GM19193 (cell line): Measurements from ENCODE around the gene LLPH.

Source experiments
- POLR2A ChIP-seq: IDR thresholded peaks from 4 replicates; pipeline ENCODE4 v1.6.1; 2011; ENCODE audit not compliant: insufficient read depth, insufficient read length; ENCODE audit errors: extremely low read depth

LLPH gene

DNA sequence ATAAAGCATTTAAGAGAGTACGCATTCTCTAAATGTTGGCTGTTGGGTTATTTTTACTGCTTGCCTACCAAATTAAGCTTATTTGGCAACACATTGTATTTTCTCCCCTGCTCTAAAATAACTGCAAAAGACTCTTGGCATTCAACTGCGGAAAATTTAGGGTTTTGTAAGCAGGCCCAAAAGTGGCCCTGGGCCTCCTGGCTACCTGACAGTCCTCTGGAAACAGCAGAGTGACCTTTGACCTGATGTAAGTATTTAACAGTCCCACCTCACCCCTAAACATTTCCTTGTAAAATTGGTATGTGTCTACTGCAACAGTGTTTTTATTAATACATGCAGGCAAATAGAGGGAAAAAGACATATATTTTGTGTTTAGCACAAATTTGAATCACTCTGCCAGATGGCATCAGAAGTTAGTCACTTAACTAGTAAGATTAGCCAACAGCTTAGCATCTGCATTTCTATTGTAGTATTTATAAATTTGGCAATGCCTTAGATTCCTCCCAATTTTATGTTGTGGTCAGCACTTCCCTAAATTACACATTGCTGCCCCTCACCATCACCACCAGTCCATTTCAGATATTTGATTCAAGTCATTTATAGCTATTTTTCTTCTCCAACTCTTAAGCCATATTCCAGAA, 11.2 kb downstream of the LLPH start:
- TF ChIP-seq POLR2A = no peak

DNA sequence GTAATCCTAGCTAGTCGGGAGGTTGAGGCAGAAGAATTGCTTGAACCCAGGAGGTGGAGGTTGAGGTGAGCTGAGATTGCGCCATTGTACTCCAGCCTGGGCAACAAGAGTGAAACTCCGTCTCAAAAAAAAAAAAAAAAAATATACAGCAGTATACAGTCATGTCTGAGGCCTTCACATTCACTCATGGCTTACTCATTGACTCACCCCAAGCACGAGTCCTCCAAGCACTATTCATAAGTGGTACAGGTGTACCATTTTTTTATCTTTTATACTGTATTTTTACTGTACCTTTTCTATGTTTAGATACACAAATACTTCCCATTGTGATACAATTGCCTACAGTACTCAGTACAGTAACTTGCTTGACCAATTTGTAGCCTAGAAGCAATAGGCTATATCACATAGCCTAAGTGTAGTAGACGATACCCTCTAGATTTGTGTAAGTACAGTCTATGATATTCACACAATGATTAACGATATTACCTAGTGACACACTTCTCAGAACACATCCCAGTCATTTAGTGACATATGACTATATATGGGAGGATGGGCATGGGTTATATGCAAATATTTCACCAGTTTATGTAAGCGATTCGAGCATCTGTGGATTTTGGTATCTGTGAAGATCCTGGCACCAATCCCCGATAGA, 12.2 kb downstream of the LLPH start:
- no peak for TF ChIP-seq POLR2A

DNA sequence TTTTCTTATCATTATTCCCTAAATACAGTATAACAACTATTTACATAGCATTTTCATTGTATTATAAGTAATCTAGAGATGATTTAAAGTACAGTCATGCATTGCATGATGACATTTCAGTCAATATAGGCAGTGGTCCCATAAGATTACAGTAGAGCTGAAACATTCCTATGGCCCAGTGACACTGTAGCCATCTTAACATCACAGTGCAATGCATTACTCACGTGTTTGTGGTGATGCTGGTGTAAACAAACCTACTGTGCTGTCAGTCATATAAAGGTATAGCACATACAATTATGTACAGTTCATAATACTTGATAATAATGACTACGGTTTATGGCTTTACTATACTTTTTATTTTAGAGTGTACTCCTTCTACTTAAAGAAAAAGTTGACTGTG, 13.3 kb downstream of the LLPH start:
- TF ChIP-seq POLR2A = no peak

DNA sequence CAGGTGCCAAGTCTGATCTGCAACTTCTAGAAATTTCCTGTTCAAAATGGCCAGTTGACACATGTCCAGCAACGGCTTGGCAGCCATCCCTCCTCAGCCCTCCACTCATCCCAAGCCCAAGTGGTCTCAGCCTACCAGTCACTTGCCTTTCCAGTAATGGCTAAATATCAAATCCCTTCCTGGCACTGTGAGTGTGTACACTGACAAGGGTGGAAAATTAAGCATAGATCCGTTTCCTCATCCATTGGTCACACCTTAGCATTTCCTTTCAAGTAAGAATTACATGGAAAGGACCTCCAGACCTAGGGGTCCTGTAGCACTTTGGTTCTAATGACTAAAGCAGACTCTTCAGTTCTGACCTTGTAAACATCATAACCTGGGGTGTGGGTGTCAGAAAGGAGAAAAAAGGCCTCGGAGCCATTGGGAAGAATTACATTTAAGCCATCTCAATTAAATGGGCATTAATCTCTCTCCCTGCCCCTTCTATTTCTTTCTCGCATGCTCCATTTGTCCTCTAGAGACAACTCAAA, 15.4 kb downstream of the LLPH start:
- TF ChIP-seq POLR2A = no peak

DNA sequence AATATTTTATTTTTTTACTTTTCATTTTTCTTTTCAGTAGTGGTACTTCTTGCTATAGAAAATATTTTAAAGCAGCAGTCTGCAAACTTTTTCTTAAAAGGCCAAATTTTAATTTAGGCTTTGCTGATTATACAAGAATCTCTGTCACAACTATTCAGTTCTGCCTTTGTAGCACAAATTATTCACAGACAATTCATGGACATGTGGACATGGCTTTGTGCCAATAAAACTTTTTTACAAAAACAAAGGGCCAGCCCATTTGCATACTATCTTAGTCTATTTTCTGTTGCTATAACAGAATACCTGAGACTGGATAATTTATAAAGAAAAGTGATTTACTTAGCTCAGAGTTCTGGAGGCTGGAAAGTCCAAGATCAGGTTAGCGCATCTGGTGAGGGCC, 17.1 kb downstream of the LLPH start:
- TF ChIP-seq POLR2A = no peak

DNA sequence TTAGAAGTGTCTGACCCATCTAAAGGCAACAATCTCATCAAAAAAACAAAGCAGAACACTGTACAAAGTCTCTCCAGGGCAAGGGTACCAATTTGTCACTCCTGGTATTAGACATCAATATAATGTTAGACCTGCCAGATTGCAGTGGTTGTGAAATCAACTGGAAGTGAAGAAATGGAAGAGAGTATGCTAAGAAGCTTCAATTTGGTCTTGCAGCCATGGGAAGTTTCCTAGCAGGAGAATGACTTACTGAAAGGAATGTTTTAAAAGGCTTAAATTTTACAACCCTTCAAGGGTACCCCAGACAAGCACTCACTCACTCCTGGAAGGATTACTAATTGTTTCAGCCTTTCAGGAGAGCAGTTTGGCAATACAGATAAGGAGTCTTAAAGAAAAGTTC, 18.9 kb downstream of the LLPH start:
- TF ChIP-seq POLR2A = no peak

DNA sequence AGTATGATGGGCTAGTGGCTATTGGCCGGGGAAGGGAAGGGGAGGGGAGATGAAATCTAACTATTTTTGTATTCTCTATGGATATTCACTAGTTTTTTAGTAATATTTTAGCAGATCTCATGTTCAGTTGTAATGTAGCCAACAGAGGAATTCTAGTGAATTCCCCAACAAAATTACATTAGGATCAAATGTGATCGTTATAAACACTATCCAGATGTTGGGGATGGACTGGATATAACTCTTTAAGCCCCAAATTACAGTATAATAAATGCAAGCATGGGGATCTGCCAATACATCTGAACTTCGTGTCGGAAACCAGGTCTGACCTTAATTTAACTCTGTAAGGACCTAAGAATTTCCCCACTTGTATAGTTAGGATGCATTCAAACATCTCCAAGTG, 21.5 kb downstream of the LLPH start:
- TF ChIP-seq POLR2A = no peak

DNA sequence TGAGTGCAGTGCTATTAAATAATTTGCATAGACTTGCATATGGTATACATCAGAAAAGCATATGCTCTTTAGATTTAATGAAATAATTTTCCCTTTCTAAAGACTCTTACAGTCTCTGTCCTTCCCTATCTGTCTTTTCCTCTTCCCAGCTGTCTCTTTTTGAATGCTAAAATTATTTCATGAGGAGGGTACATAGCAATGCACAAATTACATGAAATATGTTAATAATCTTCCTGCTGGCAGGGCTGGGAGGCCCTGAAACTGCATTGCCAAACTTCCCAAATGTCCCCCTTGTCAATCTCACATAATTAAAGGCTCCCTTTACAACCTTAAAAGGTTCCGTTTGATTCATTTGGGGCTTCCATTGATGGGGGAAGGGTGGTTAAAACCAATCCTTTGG, 22.2 kb downstream of the LLPH start:
- TF ChIP-seq POLR2A = no peak

DNA sequence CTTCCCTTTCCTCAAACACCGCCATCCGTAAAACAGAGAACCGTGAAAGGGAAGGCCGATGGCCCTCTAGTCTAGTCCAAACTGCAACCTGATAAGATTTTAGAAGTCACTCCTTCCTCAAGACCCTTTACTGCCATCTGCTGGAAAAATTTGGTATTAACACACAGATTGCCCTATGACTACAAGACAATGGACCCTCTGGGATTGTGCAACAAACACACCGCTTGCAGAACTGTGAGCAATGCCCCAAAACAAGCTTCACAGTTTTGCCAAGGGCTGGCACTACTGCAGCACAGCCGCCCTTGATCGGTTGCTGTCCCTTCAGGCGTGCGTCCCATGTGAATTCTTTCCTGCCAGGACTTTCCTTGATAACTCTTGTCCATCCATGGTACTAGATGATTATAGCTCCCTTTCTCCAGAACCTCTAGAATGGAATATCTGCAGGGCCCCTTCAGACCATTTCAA, 23.1 kb downstream of the LLPH start:
- no peak for TF ChIP-seq POLR2A

DNA sequence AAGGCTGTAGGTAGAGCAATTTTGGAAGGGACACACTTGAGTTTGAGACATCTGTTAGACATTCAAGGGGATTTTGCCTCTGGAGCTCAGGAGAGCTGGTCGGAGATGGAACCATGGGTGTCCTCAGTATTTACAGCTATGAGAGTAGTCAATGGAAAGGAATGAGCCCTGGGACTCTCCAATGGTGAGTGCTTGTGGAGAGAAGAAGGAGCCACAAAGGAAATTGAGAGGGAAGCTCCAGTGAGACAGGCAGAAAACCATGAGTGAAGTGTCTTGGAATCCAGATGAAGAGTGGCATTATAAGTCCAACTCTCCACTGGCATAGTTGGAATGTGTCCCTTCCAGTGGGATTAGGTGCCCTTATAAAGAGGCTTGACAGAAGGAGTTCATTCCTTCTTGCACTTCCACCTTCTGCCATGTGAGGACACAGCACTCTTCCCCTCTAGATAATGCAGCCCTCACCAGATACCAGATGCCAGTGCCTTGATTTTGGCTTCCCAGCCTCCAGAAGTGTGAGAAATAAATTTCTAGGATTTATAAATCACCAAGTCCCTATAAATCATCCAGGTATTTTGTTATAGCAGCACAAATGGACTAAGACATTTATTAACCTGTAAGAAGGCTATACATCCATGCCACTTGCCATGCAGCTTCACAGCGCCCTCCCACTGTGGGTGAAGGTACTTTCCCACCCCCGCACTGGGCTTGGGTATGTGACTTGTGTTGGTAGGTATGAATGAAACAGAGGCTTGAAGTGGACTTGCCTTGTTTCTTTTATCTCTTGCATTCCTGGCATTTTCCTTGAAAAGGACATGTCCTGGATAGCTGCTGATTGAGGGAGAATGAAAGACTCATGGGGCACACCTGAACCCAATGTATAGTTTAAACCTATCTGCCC, 27.3 kb downstream of the LLPH start:
- TF ChIP-seq POLR2A = no peak

DNA sequence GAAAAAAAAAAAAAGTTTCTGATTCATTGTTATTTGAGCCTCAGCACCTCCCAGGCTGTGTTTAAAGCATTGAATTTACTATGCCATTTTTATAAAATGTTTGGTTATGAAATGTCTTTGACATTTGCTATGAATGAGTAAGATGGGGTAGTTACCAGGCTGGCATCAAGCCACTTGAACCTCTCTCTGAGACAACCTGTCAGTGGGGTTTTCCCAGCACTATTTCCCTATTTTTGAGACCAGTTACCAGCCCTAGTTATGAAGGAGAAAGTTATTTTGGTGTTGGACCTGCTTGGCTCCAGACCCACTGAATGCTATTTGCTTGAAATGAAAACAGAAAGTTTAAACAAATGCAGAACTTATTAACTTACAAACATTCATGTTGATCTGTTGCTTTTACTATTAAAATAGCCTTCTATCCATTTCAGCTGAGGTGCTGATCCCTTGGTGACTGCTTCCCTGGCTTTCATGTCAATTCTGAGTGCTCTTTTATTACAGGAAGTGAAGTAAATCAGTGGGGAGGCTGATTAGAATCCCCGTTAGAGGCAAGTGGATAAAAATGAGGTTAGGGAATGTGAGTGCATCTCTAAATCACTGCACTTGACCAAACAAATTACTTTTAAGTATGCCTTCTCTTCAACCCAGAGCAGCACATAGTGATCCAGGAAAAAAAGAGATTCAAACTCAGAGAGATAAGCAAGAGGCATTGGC, 37.8 kb downstream of the LLPH start:
- TF ChIP-seq POLR2A = no peak

DNA sequence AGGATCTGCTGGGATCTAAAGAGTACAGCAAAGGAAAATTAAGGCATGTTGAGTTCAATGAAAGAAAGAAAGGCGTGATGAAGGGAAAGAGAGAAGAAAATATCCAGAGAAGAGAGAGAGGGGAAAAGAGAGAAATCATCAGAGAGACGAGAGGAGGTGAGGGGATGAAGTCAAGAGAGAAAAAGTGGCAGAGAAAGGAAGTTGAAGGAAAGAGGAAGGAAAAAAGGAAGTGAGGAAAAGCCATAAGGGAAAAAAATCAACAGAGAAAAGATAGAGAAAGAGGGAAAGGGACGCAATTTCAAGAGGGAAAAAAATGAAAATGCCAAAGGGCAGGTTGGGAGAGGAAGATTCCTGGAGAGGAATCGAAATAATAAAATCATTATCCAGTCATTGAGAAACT, 40.4 kb downstream of the LLPH start:
- TF ChIP-seq POLR2A = no peak

DNA sequence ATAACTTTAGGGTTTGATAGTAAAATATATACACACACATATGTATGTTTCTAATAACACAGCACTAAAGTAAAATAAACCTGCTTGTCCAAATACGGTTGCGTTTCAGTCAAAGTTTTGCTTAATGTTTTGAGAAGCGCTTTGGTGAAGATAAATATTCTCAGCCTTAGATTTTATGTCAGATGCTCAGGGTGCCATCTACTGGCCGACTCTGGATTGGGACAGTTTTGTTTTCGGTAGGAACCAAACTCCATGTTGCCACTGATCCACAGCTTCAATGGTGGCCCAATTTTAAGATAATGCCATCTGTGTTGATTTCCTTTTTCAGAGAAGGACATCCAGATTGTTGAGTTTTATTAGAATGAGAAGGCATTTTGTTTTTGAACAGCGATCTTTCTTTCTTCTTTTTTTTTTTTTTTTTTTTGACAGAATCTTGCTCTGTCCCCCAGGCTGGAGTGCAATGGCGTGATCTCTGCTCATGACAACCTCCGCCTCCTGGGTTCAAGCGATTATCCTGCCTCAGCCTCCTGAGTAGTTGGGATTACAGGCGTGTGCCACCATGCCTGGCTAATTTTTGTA, 43.1 kb downstream of the LLPH start:
- no peak for TF ChIP-seq POLR2A

DNA sequence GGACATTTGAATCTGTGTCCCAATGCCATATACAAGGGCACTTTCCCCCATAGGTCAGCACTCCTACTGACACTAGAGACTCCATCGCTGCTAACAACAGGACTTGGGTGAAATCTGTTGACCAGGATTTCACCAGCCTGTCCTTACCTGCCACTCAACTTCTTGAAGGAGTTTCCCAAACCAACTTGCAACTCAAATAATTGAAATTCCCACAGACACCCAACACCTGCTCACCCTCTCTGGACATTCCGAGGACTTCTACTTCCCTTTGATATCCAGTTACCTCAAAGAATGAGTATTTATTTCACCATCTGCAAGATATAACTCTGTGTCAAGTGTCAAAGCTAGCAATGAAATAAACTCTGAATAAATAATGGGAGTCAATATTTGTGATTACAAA, 44.6 kb downstream of the LLPH start:
- TF ChIP-seq POLR2A = no peak

DNA sequence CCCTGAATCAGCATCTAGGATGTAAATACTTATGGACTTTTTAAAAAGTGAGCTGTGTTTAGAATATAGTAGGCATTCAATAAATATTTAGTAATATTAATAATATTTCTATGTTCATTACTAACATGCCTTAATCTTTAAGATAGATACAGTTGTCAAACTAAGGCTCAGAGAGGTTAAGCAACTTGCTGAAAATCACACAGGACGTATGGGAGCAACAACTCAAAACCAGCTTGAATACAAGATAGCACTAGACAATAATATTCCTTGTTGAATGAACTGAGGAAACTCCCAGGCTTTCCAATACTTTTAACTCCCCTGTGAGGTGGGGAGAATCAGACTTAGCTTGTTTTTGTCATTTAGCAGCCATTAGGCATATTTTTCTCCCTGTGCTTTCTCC, 45.3 kb downstream of the LLPH start:
- no peak for TF ChIP-seq POLR2A

DNA sequence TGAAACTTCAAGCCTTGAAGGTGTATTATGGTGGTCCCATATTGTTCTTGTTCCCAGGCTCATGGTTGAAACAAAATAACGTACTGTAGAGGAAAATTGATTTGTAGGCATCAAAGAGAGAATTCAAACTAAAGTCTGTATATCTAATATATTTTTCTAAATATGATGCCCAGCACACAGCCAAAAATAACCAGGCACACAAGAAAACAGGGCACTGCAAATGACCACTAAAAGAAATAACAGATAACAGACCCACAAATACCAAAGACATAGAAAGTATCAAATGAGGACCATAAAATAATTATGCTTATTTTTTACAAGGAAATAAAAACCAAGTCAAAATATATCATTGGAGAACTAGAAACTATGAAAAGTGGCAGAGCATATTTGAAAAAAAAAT, 46.8 kb downstream of the LLPH start:
- no peak for TF ChIP-seq POLR2A
